ENCODE data around the gene AP1S1.

The AP1S1 gene

DNA sequence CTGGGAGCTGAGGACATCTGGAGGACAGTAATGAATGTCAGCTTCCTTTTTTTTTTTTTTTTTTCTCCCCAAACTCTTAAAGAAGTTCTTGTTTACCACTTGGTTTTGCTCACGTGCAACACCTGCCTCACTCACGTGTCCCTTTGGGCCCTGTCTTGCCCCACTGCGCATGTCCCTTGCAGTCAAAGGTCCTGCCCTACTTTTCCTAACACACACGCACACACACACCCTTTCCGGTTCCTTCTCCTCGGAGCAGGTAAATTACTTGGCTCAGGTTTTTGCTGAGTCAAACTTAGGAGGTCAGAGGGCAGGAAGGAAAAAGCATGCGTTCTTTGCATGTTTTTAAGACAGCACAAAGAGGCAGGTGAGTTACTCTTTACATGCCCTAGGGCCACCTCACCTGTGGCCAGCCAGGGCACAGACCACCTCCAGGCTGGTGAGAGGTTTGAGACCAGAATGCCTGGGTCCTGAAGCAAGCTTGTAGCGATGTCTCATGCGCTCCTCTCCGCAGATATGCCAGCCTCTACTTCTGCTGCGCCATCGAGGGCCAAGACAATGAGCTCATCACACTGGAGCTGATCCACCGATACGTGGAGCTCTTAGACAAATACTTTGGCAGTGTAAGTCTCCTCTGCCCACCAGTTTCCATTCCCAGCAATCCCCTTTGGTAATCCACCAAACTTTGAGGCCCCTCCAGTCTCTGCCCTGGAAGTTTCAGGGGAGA, 2.8 kb downstream of the AP1S1 start:
- no peak for DNase-seq (ENCODE audit: low read depth in 3 of 3)

- no peak for DNase-seq (ENCODE audit: low read depth in 3 of 3)
Measured at GRCh38 chr7:101159696-101160674, 5.7 kb downstream of the AP1S1 start.

- DNase-seq (ENCODE audit: low read depth in 3 of 3) = no peak
Measured at GRCh38 chr7:101160910-101161309, 6.6 kb downstream of the AP1S1 start.

DNA sequence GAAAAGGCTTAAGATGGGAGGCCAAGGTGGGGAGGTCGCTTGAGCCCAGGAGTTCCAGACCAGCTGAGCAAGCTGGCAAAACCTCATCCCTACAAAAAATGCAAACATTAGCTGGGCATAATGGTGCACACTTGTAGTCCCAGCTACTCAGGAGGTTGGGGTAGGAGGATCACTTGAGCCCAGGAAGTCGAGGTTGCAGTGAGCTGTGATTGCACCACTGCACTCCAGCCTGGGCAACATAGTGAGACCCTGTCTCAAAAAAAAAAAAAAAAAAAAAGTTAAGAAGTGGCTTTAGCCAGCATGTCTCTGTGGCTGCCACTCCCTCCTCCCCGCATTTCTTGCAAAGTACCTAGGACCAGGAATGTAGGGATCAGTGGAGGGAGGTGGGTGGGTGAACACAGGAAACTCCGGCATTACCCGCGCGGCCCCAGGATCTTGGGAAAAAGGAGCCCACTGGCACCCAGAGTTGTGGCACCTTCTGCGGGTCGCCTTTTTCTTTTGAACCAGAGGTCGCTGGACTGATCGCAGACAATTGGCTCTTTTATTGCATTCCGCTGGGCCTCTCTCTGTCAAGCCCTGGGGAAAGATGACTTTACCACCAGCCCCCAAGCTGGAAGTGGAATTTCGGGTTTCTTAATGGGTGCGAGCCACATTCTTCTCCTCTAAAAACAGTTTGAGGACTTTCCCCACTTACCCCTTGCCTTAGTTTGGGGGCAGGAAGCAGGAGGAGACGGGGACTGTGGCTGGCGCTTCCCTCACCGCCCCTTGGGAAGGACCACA, 7.6 kb downstream of the AP1S1 start:
- no peak for DNase-seq (ENCODE audit: low read depth in 3 of 3)

DNA sequence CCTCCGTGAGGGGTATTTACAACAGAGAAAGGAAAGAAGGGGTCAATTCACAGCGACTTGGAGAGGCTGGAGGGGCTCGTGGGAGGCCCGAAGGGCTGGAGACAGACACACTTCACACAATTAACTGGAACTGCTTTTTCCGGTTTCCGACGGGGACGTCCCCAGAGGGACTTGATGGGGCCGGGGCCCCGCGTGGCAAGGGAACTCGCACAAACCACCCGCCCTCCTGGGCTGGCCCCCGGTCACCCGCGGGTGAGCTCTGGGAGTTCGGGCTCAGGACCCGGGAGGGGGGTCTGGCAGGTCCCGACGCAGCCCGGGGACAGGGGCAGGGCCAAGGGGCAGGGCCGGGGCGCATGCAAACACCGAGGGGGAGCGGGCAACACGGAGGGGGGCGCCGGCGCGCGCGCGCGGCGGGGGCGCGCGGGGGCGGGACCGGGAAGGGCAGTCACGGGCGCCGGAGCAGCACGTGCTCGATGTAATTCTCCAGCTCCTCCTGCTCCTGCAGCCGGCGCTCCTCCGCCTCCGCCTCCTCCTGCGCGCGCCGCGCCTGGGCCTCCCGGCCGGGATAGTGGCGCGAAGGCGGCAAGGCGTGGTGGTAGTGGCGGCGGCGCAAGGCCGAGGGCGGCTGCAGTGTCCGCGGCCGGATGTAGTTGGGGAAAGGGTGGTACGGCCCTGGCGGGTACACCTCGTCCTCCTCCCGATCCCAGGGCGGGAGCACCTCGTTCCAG, 8.4 kb downstream of the AP1S1 start:
- DNase-seq (ENCODE audit: low read depth in 3 of 3) = no peak

GRCh38 chr7:101163279-101164070, 9.2 kb downstream of the AP1S1 start:
- DNase-seq (ENCODE audit: low read depth in 3 of 3) = no peak

GRCh38 chr7:101164071-101164840, 10.0 kb downstream of the AP1S1 start:
- DNase-seq (ENCODE audit: low read depth in 3 of 3) = no peak

- DNase-seq (ENCODE audit: low read depth in 3 of 3) = peak; percentile 82 to 91 (median 88)
Measured at GRCh38 chr7:101165075-101165957, 11.0 kb downstream of the AP1S1 start, which contains the start of gene VGF. Gene VGF, minus strand, starts transcription at chr7:101165569. Its CDS starts 726 bp downstream, at chr7:101164843.

- no peak for DNase-seq (ENCODE audit: low read depth in 3 of 3)
Measured at GRCh38 chr7:101165958-101166647, 11.8 kb downstream of the AP1S1 start.

DNA sequence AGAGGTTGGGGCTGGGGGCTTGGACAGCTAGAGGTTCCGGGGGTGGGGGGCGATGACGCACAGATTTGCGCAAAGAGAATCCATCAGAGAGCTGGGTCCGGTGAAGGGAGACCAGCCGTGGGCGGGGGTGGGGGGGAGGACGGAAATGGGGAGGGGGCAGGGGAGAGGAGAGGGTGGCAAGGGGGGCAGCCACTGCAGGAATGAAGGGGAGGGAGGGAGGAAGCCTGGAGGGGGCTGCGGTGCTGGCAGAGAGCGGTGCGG, 12.3 kb downstream of the AP1S1 start:
- DNase-seq (ENCODE audit: low read depth in 3 of 3) = no peak

DNA sequence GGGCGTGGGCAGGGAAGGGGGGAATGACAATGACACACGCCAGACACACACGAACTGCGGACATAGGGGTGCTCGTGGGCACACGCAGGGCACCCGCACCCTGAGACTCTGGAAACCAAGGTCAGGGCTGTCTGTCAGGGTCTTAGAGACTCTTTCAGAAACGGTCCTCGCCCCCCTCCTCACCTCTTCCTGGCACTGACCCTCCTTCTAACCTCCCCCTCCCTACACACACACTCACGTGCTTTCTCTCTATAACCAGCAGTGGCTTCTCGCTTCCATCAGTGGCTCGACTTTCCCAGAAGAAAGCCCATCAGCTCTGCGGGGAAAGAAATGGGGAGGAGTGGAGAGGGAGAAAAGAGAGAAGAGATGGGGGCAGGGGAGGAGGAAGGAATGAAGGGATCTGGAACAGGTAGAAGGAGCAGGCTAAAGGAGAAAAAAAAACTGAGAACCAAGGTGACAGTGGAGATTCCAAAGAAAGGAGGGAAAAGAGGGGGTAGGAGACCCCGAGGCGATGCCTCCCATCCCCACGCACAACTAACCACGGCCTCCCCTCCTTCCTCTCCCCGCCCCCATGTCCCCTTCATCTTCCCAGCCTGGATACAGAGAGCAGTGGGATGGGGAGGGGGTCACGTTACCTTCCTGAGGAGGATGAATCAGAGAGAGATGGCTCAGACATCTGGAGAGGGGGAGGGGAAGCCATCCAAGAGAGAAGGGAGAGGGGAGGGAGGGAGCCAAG, 12.8 kb downstream of the AP1S1 start:
- no peak for DNase-seq (ENCODE audit: low read depth in 3 of 3)

DNA sequence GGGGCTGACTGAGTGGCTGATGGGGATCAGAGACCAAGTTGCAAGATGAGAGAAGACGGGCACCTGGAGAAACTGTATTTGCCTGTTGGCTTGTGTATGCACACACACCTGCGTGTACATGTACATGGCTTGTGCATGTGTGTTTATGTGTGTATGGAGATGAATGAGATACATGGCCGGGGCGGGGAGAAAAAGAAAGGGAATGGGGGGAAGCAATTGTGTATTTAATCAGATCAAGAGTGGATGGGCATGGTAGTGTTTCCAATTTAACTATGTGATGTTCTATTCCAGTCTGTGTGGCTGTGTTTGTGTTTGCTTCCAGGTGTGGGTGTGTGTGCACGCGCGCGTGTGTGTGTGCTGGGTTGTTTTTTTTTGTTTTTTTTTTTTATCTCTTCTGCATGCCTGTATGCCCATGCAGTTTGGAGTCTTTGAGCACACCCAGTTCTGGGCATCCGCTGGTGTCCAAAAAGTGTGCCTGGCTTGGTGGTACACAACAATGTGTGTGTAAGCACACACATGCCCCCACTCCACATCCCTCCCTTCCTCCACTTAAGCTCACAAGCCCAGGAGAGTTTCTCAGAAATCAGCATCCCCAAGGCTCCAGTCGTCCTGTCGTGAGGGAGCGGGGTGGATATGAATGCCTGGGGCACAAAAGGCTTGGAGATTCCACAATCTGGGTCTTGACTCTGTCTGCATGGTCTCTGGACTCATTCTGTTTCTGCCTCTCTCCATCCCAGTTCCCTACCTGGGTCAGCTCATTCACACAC, 13.6 kb downstream of the AP1S1 start:
- DNase-seq (ENCODE audit: low read depth in 3 of 3) = no peak

GRCh38 chr7:101168412-101169049, 14.3 kb downstream of the AP1S1 start:
- no peak for DNase-seq (ENCODE audit: low read depth in 3 of 3)

DNA sequence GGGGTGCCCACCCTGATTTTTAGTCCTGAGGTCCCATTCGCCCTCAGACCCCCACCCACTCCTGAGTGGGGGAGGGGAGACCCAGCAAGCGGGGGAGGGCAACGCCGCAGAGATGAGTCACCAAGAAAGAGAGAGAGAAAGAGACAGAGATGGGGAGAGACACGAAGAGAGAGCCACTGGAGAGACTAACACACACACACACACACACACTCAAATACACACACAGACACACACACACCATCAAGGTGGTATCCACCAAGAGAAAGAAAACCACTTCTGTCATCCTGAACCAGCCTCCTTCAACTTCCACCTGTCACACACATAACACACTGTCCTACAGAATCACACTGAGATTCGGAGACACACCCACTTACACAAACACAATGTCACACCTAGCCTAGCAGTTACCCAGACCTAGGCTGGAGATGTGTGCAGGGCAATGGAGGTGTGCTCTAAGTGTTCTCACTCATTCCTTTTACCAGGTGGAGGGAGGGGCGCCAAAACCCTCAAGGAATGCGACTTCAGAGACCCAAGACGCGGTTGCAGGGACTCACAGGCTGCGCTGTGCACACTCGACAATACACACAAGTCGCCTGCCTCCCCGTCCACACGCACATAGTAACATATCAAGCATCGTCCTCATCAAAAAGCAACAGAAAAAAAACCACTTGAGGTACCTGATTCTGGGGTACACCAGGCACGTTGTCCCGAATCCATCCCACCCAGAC, 15.0 kb downstream of the AP1S1 start:
- no peak for DNase-seq (ENCODE audit: low read depth in 3 of 3)

DNA sequence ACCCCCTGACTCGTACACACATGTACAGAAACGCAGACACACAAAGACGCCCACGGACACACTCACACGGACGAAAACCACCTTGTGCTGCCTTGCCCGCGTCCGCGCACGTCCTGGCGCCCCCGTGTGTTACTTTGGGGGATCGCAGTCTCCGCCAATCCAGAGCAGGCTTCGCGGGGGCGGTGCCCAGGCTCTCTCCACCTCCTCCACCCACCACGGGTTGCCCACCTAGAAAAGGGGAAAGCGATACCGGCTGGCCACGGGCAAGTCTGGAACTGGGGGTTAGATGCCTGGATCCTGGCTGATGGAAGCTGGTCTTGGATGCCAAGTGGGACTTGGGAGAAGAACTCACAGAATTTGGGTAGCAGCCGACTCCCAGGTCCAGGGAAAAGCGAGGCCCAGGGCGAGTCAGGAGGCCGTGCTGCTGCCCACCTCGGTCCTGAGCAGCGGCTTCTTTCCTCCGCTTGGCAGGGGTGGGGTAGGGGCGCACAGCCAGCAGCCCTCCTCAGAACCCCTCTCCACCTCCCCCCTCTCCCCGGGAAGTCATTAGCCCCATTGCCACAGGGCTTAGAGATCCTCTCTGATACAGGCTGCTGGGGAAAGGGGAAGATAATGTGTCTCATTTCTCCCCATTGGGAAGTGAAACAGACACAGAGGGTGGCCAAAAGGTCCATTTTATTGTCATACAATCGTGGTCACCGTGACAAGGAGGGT, 15.7 kb downstream of the AP1S1 start:
- DNase-seq (ENCODE audit: low read depth in 3 of 3) = peak; percentile 60 to 77 (median 72)
